ENCODE results near the gene RNF207.

GRCh38 chr1:6266641-6267040 is 60.7 kb downstream of the RNF207 start:
- no peak for TF ChIP-seq CTCF (IDR thresholded peaks at IDR 0.05; ENCODE audit: low read length)
- TF ChIP-seq EZH2 (optimal IDR thresholded peaks at IDR 0.05; ENCODE audit: low read depth, low read length): no peak
- TF ChIP-seq EZH2phosphoT487 (IDR thresholded peaks at IDR 0.05; ENCODE audit: low read length): no peak
